Breast epithelium (tissue), 4 donors: ENCODE data around the gene PADI1. TPM values are rescaled to one million over a fixed set of nuclear protein-coding genes. Genes with fewer than 3 reads are reported as not detected.

Experiments
- DNase-seq, 2 donors: peaks; one replicate each; pipeline ENCODE4 v3.0.0-alpha.2; 2019; ENCODE audit warnings: low spot score in 2 of 2
- H3K27ac ChIP-seq, 2 donors: fragments of 200-600 bp; sonication (generic) in 1 of 2; one replicate each; pipeline ENCODE4 v1.5.1; 2016 to 2019; ENCODE audit warnings: mild to moderate bottlenecking in 1 of 2
- H3K27me3 ChIP-seq, 2 donors: fragments of 200-600 bp; sonication (generic) in 1 of 2; one replicate each; pipeline versions ENCODE4 v1.5.1 to v1.6.0; 2017 to 2019; ENCODE audit warnings: control low read depth in 1 of 2, mild to moderate bottlenecking in 1 of 2
- H3K36me3 ChIP-seq: fragments of 200-600 bp; one replicate; pipeline ENCODE4 v1.5.1; 2019
- H3K4me1 ChIP-seq, 2 donors: fragments of 200-600 bp; sonication (generic); one replicate each; pipeline ENCODE4 v1.5.1; 2016 to 2019; ENCODE audit warnings: control low read depth in 1 of 2
- H3K4me3 ChIP-seq, 3 donors: fragments of 200-600 bp; sonication (generic); 1 replicate in 2 of 3; 2 replicates in 1 of 3; pipeline ENCODE4 v1.5.1; 2016 to 2019; ENCODE audit warnings: mild to moderate bottlenecking in 3 of 3, moderate library complexity in 2 of 3
- H3K9me3 ChIP-seq, 2 donors: fragments of 200-600 bp; sonication (generic) in 1 of 2; one replicate each; pipeline ENCODE4 v1.5.1; 2016 to 2019; ENCODE audit warnings: control low read depth in 1 of 2
- POLR2A ChIP-seq: fragments of 450-650 bp; IDR thresholded peaks from one replicate; pipeline ENCODE4 v1.6.1; 2016; ENCODE audit warnings: antibody characterized with exemption, mild to moderate bottlenecking, moderate library complexity
- POLR2AphosphoS5 ChIP-seq, 3 donors: sonication (generic); formaldehyde crosslinking; IDR thresholded peaks; one replicate each; pipeline ENCODE4 v1.6.1; 2017; ENCODE audit warnings: antibody characterized with exemption in 3 of 3
- intact Hi-C: fragments of 100-400 bp; cut with DNase I; formaldehyde crosslinking; loops from one replicate; pipeline ENCODE4 v1.15.1; 2023; ENCODE audit warnings: low total_unique reads
- total RNA-seq, 3 donors: library from RNA; depleted of rRNA; stranded (reverse); fragments of >200 nt; gene quantifications; one replicate each; pipeline ENCODE4 v1.1.0, GENCODE V29; 2016
- TF ChIP-seq, protein P1 (sequence below), 3 donors: fragments of 450-650 bp; IDR thresholded peaks; one replicate each; pipeline ENCODE4 v1.5.1; 2016 to 2017; ENCODE audit warnings: antibody characterized with exemption in 3 of 3, mild to moderate bottlenecking in 3 of 3, moderate library complexity in 3 of 3

Gene PADI1
- total RNA-seq, 3 donors from 2014 or later: 0.33 TPM; not detected in 2

- Histone ChIP-seq H3K4me3 (no peak overlapping the region), H3K4me1 (peaks cover 0 to 4% of the 10 kb centered on the region in 2 donors), H3K27me3 (no peaks in the 10 kb centered on the region), H3K9me3 (no peaks in the 10 kb centered on the region), H3K27ac (peak overlapping the region in 1 of 2 donors; percentile 30), H3K36me3 (no peaks in the 10 kb centered on the region)
- peak; percentile 87 to 92 for DNase-seq
- intact Hi-C loops: no loop called here
- TF ChIP-seq POLR2A: no peak
- TF ChIP-seq POLR2AphosphoS5 (IDR thresholded peaks at IDR 0.05): peak in 1 of 3 donors; percentile 52
Observed at GRCh38 chr1:17250601-17251000, 45.7 kb downstream of the PADI1 start.

GRCh38 chr1:17251246-17251645 lies 46.3 kb downstream of the PADI1 start:
- TF ChIP-seq POLR2AphosphoS5 (IDR thresholded peaks at IDR 0.05) (no peak), POLR2A (no peak)
- TF ChIP-seq, protein P1, sequence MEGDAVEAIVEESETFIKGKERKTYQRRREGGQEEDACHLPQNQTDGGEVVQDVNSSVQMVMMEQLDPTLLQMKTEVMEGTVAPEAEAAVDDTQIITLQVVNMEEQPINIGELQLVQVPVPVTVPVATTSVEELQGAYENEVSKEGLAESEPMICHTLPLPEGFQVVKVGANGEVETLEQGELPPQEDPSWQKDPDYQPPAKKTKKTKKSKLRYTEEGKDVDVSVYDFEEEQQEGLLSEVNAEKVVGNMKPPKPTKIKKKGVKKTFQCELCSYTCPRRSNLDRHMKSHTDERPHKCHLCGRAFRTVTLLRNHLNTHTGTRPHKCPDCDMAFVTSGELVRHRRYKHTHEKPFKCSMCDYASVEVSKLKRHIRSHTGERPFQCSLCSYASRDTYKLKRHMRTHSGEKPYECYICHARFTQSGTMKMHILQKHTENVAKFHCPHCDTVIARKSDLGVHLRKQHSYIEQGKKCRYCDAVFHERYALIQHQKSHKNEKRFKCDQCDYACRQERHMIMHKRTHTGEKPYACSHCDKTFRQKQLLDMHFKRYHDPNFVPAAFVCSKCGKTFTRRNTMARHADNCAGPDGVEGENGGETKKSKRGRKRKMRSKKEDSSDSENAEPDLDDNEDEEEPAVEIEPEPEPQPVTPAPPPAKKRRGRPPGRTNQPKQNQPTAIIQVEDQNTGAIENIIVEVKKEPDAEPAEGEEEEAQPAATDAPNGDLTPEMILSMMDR (IDR thresholded peaks at IDR 0.05): no peak
- Histone ChIP-seq H3K9me3 (no peaks in the 10 kb centered on the region), H3K27ac (no peak overlapping the region), H3K4me1 (peaks cover 0 to 4% of the 10 kb centered on the region in 2 donors), H3K4me3 (no peak overlapping the region), H3K36me3 (no peaks in the 10 kb centered on the region), H3K27me3 (no peaks in the 10 kb centered on the region)
- intact Hi-C loops: no loop called here
- DNase-seq: no peak

- Histone ChIP-seq H3K9me3 (no peaks in the 10 kb centered on the region), H3K4me1 (peaks cover 0 to 4% of the 10 kb centered on the region in 2 donors), H3K36me3 (no peaks in the 10 kb centered on the region), H3K4me3 (no peak overlapping the region), H3K27me3 (no peaks in the 10 kb centered on the region), H3K27ac (no peak overlapping the region)
- intact Hi-C loops: no loop called here
- no peak for DNase-seq
- no peak for TF ChIP-seq POLR2A
- TF ChIP-seq, protein P1 (IDR thresholded peaks at IDR 0.05): no peak
- TF ChIP-seq POLR2AphosphoS5 (IDR thresholded peaks at IDR 0.05): no peak
Observed at GRCh38 chr1:17251701-17252376, 46.9 kb downstream of the PADI1 start.

GRCh38 chr1:17255336-17255735 lies 50.4 kb downstream of the PADI1 start:
- Histone ChIP-seq H3K27ac (no peak overlapping the region), H3K4me1 (peaks cover 0 to 4% of the 10 kb centered on the region in 2 donors), H3K36me3 (no peaks in the 10 kb centered on the region), H3K4me3 (no peak overlapping the region), H3K27me3 (no peaks in the 10 kb centered on the region), H3K9me3 (no peaks in the 10 kb centered on the region)
- TF ChIP-seq POLR2AphosphoS5 (IDR thresholded peaks at IDR 0.05): no peak
- TF ChIP-seq, protein P1 (IDR thresholded peaks at IDR 0.05): no peak
- no peak for TF ChIP-seq POLR2A
- intact Hi-C loops: no loop called here
- no peak for DNase-seq

DNA sequence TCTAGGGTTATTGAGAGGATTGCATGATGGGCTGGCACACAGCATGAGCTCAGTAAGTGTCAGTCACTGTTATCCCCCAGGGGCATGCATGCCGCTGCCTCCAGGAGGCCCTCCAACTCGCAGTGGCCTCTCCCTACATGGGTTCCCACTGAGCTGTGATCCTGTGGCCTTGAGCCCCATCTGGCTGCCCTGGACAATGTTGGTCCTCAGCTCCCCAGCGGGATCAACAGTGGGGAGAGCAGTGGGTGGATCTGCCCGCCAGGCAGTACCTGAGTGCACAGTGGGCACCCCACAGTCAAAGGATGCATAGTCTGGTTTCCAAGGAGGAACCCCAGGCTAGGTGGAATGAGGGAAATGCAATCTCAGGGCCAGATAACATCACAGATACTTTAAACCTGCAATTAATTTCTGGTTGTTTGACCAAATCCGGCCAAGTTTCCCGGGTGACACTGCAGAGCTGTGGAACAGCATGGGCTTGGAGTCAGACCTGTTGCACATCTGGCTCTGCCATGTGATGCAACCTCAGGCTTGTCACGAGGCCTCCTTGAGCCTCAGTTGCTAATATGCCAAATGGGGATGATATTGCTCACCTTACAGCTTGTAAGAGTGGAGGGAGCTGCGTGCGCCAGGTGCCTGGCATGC lies 53.3 kb downstream of the PADI1 start:
- intact Hi-C loops: no loop called here

DNA sequence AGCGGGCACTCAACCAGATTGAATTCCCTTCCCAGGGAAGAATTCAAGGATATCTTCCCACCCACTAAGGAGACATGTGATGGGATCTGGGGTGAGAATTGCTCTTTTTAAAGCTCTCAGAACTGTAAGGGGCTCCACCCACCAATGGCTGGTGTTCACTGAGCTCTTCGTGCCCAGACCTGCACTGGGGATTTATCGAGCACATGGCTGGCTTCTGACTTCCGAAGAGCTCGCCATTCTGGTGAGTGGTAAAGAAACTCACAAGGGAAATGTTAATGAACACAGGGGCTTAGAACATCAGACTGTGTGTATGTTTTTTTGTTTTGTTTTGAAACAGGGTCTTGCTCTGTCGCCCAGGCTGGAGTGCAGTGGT lies 53.8 kb downstream of the PADI1 start:
- Histone ChIP-seq H3K27me3 (no peaks in the 10 kb centered on the region), H3K4me3 (no peak overlapping the region), H3K27ac (no peak overlapping the region), H3K36me3 (no peaks in the 10 kb centered on the region), H3K9me3 (no peaks in the 10 kb centered on the region), H3K4me1 (no peaks in the 10 kb centered on the region)
- TF ChIP-seq, protein P1 (IDR thresholded peaks at IDR 0.05): no peak
- TF ChIP-seq POLR2AphosphoS5 (IDR thresholded peaks at IDR 0.05) (no peak), POLR2A (no peak)
- intact Hi-C loops: no loop called here
- DNase-seq: no peak

More for the DNA sequence above, 53.3 kb downstream of the PADI1 start:
- H3K4me3 ChIP-seq: no peak overlapping the region
- no peak for DNase-seq
- no peaks in the 10 kb centered on the region for H3K27me3 ChIP-seq
- TF ChIP-seq POLR2A (no peak), POLR2AphosphoS5 (IDR thresholded peaks at IDR 0.05) (peak in 2 of 3 donors; percentile 20 to 49)
- no peaks in the 10 kb centered on the region for H3K4me1 ChIP-seq
- H3K36me3 ChIP-seq: no peaks in the 10 kb centered on the region
- H3K9me3 ChIP-seq: no peaks in the 10 kb centered on the region
- H3K27ac ChIP-seq: peak overlapping the region in 1 of 2 donors; percentile 12
